Measurements from ENCODE around the gene AHCY.

Gene AHCY

DNA sequence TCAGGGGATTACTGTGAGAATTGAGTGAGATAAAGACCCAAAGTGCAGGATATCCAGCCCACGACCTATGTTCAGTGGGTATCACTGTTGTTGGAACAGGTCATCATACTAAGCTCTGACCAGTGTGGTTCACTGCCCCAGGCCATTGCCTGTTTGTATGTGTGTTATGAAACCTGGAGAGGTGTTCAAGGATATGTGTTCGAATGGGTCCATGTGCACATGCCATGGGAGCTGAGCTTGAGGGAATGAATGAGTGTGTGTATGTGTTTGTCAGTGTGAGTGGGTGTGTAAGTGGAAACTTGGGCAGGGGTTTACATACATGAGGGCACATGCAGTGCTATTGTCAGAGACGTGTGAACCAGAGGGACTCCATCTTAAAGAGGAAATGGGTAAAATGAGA is 17.7 kb upstream of the AHCY start:
- no peak for DNase-seq (ENCODE audit: low read depth)
- no peak overlapping the region for H3K4me3 ChIP-seq (ENCODE audit: low read depth, low read length)
- TF ChIP-seq, protein P1, sequence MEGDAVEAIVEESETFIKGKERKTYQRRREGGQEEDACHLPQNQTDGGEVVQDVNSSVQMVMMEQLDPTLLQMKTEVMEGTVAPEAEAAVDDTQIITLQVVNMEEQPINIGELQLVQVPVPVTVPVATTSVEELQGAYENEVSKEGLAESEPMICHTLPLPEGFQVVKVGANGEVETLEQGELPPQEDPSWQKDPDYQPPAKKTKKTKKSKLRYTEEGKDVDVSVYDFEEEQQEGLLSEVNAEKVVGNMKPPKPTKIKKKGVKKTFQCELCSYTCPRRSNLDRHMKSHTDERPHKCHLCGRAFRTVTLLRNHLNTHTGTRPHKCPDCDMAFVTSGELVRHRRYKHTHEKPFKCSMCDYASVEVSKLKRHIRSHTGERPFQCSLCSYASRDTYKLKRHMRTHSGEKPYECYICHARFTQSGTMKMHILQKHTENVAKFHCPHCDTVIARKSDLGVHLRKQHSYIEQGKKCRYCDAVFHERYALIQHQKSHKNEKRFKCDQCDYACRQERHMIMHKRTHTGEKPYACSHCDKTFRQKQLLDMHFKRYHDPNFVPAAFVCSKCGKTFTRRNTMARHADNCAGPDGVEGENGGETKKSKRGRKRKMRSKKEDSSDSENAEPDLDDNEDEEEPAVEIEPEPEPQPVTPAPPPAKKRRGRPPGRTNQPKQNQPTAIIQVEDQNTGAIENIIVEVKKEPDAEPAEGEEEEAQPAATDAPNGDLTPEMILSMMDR (IDR thresholded peaks at IDR 0.05; ENCODE audit: control insufficient read depth, extremely low read depth, insufficient read depth) = no peak

DNA sequence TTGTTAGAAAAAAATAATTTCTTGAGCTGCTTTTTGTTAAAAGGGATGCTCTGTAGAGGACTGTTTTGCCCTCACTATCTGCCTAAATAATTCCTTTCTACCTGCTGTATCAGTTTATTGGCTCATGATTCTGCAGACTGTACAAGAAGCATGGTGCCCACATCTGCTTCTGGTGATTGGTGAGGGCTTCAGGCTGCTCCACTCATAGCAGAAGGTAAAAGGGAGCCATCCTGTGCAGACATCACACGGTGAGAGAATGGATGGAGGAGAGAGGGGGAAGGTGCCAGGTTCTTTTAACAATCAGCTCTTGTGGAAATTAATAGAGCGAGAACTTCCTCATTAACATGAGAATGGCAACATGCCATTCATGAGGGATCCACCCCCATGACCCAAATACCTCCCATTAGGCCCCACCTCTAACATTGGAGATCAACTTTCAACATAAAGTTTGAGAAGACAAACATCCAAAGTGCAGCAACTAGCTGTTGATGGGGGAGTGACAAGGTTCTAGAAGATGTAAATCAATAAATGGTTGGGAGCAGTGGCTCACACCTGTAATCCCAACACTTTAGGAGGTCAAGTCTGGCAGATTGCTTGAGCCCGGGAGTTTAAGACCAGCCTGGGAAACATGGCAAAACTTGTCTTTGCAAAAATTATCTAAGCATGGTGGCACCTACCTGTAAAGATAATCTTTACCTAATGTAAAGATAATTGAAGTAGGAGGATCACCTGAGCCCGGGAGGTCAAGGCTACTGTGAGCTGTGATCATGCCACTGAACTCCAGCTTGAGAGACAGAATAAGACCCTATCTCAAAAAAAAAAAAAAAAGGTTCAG is 15.7 kb upstream of the AHCY start:
- TF ChIP-seq, protein P1 (IDR thresholded peaks at IDR 0.05; ENCODE audit: control insufficient read depth, extremely low read depth, insufficient read depth) = no peak
- H3K4me3 ChIP-seq (ENCODE audit: low read depth, low read length) = no peak overlapping the region
- no peak for DNase-seq (ENCODE audit: low read depth)

DNA sequence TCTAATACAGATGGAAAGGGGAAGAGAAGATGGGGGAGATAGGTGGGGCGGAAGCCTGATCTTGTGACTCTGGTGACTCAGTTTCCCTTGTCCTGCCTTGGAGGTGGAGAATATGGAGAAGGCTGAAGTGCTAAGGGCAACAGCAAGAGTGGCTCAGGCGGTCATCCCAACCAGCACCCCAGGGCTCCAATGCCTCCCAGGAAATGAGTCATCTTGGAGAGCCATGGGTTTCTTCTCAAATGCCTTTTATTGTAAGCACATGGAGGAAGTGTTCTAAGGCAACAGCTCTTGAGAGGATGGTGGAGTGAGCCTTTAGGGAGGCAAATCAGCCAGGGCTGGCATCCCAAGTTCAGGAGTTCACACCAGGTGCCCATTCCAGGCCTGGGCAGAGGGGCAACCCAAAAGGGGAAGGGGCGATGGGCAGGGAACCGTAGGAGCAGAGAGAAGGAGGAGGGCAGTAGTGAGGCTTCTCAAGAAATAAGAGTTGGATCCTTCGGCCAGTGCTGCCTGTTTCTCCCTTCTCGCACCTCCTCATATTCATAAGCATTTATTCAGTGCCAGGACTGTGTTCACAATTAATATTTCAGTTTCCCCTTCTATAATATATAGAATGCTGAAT is 13.2 kb upstream of the AHCY start:
- H3K4me3 ChIP-seq (ENCODE audit: low read depth, low read length) = no peak overlapping the region
- no peak for DNase-seq (ENCODE audit: low read depth)
- TF ChIP-seq, protein P1 (IDR thresholded peaks at IDR 0.05; ENCODE audit: control insufficient read depth, extremely low read depth, insufficient read depth) = no peak

DNA sequence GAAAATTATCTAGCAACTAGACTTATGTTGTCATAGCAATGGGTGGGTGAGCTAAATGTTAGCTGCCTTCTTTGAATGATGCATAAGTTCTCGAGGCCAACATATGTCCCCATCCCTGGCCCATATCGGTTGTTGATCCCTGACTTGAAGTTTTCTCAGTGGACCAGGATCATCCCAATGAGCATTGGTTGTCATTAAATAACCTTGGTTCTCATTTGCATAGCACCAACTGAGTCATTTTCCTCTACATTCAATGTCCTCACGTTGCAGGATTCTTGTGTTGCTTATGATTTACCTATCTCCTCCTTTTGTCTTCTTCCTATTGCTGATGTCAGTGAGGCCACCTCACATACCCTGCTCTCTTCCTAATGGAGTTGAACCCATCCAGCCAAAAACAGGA is 12.1 kb upstream of the AHCY start:
- H3K4me3 ChIP-seq (ENCODE audit: low read depth, low read length) = no peak overlapping the region
- TF ChIP-seq, protein P1 (IDR thresholded peaks at IDR 0.05; ENCODE audit: control insufficient read depth, extremely low read depth, insufficient read depth) = no peak
- no peak for DNase-seq (ENCODE audit: low read depth)

DNA sequence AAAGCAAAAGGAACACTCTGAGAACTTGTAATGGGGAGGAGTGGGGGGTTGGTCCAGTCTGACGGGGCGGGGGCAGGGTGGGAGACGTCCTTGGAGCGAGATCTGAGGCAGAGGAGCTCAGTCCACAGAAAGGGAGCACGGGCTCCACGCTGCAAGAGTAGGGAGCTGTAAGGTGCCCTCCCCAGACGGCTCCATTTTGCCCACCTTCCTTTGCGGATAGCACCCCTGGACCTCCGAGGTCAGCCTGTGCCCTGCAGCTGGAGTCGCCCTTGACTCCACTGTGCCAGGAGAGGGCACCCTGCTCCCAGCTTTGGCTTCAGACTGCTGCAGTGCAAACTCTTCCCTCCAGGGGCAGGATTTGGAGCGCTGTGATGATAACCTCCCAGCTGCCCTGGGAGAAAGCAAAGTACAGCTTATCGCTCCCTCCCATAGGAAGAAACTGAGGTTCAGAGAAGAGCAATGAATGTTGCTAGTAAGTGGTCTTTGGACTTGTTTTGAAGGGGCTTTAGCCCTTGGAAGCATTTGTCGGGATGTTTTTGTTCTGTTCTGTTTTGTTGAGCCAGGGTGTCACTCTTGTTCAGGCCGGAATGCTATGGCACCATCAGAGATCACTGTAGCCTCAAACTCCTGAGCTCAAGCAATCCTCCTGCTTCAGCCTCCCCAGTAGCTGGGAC is 9.5 kb upstream of the AHCY start:
- peak; percentile 50 for DNase-seq (ENCODE audit: low read depth)
- TF ChIP-seq, protein P1 (IDR thresholded peaks at IDR 0.05; ENCODE audit: control insufficient read depth, extremely low read depth, insufficient read depth) = peak; percentile 100
- H3K4me3 ChIP-seq (ENCODE audit: low read depth, low read length) = peak overlapping the region; percentile 21; the same call in 1 of the 2 replicates

DNA sequence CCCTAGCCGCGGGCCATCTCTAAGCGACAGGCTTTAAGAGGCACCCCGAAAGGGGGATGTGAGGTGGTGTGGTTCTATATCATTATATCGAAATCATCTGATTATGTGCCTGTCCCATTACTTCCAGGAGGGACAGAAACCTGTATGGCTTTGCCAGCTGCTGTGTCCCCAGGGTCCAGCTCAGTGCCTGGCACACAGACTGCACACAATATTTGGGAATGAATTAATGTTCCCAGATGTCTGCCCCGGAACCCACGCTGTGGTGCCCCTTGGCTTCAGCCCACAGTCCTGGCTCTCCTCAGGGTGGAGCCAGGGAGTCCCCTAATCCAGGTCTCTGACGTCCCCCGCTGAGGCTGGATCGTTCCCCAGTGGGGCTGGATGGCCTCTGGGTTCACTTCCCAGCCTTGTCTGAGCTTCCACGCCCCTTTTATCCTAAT is 8.9 kb upstream of the AHCY start:
- TF ChIP-seq, protein P1 (IDR thresholded peaks at IDR 0.05; ENCODE audit: control insufficient read depth, extremely low read depth, insufficient read depth) = no peak
- no peak for DNase-seq (ENCODE audit: low read depth)
- H3K4me3 ChIP-seq (ENCODE audit: low read depth, low read length) = no peak overlapping the region

Measured in LNCaP clone FGC (cell line).